ENCODE results near the gene PREX1. TPM values are rescaled to one million over a fixed set of nuclear protein-coding genes. Genes with fewer than 3 reads are reported as not detected.

The PREX1 gene
- total RNA-seq, 2 experiments from 2014 or later, result 130 to 156 TPM

DNA sequence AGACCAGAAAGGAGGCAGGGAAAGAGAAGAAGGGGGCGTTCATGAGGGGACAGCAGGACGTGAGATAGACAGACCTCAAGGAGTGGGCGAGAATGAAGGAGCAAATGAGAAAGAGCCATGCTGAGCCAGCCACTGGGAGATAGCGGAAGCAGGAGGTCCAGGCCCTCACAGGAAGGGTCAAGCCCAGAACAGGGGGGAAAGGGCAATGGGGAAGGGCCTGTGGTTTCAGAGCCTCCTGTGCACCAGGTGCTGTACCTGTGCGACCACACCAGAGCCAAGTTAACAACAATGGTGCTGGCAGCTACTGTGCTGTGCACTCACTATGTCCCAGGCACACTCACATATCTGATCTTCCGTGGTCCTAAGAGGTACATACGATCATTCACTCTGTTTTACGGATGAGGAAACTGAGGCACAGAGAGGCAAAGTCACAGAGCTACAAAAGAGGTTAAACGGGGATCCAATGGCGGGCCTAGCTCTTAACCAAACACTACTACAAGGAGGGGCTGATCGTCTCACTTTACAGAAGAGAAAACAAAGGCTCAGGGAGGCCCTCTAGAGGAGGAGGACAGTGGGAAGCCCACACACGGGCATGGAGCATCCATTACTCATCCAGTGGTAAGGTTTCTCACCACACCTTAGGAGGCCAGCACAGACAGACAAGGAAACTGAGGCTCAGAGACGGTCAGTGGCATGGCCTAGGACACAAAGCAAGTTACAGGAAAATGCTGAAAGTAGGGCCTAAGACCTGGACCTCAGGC is 129.1 kb downstream of the PREX1 start:
- peaks cover 56% of the 10 kb centered on the region for H3K36me3 Mint-ChIP-seq
- H3K27me3 Mint-ChIP-seq, result no peaks in the 10 kb centered on the region
- DNase-seq (no peak), ATAC-seq (no peak)
- H3K9me3 Mint-ChIP-seq (ENCODE audit: low read depth), result no peaks in the 10 kb centered on the region
- CTCF ChIA-PET, result no interaction called here
- H3K4me3 Mint-ChIP-seq, result no peak overlapping the region
- H3K27ac Mint-ChIP-seq, result no peak overlapping the region
- H3K4me1 Mint-ChIP-seq, result peaks cover 28% of the 10 kb centered on the region

DNA sequence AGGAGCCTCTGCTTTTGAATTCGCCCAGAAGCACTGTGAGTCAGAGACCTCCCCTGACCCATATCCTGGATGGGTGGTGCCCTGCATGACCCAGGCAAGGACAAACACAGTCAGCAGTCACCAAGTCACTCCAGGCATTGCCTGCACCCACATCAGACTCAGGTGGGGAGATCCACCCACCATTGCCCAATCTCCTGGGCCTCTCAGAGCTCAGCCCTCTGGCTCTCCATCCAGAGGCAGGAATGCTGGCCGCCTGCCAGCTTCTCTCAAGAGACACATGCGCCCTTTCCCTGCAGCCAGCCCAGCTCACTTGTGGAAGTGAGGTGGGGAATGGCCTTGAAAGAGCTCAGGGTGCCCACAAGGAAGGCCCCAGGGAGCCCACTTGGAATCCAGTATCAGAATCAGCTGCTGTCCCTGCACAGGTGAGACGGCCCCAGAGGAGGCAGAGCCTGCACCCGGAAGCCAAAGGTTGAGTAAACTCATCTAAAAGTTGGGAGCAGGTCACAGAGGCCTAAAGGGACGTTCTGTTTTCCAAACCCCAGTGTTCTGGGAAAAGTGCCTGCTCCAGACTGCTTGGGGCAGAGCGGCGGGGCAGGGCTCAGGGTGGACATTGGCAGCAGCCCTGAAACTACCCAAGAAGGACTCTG is 129.8 kb downstream of the PREX1 start:
- no peaks in the 10 kb centered on the region for H3K27me3 Mint-ChIP-seq

DNA sequence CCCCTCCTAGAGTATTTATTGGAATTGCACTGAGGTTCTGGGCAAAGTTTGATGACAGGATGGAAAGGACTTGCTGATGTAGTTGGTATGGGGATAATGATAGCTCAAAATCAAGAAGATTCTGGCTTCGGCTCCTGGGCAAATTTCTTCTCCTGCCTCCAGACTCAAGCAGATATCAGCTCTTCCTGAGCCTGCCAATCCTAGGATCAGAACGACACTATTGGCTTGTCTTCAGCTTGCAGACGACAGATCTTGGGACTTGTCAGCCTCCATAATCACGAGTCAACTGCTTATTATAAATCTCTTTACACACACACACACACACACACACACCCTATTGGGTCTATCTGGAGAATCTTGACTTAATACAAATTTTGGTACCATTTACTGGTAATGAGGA is 131.1 kb downstream of the PREX1 start:
- Mint-ChIP-seq H3K9me3 (ENCODE audit: low read depth) (no peaks in the 10 kb centered on the region), H3K27ac (no peak overlapping the region), H3K36me3 (peaks cover 58% of the 10 kb centered on the region), H3K4me3 (no peak overlapping the region), H3K4me1 (peaks cover 28% of the 10 kb centered on the region), H3K27me3 (no peaks in the 10 kb centered on the region)
- DNase-seq (no peak), ATAC-seq (no peak)
- CTCF ChIA-PET, result interaction anchor here (0.9 kb wide), 1 partner anchor 14 kb away, joined by 3 read pairs; no protein-coding TSS in a partner anchor

More for the DNA sequence above, 129.8 kb downstream of the PREX1 start:
- H3K9me3 Mint-ChIP-seq (ENCODE audit: low read depth), result no peaks in the 10 kb centered on the region
- no peak overlapping the region for H3K27ac Mint-ChIP-seq
- ATAC-seq (no peak), DNase-seq (no peak)
- peaks cover 59% of the 10 kb centered on the region for H3K36me3 Mint-ChIP-seq
- CTCF ChIA-PET, result no interaction called here
- no peak overlapping the region for H3K4me3 Mint-ChIP-seq
- H3K4me1 Mint-ChIP-seq, result peaks cover 28% of the 10 kb centered on the region

DNA sequence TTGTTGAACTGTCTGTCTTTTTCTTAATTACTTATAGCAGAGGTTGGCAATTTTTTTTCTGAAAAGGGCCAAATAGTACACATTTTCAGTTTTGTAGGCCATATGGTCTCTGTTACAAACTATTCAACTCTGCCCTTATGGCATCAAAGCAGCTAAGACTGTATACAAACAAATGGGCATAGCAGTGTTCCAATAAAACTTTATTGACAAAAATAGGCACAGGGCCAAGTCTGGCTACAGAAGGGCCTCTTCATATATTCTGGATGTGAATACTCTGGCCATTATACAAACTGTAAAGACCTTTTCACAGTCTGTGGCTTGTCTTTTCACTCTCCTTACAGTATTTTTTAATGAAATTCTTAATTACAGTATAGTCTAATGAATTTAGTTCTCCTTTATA is 132.1 kb downstream of the PREX1 start:
- peaks cover 31% of the 10 kb centered on the region for H3K4me1 Mint-ChIP-seq
- no peak for DNase-seq
- CTCF ChIA-PET, result interaction anchor here (1.2 kb wide), 1 partner anchor 136 kb away, joined by 3 read pairs; no protein-coding TSS in a partner anchor
- no peak overlapping the region for H3K27ac Mint-ChIP-seq
- H3K4me3 Mint-ChIP-seq, result no peak overlapping the region
- ATAC-seq, result no peak
- no peaks in the 10 kb centered on the region for H3K27me3 Mint-ChIP-seq
- peaks cover 60% of the 10 kb centered on the region for H3K36me3 Mint-ChIP-seq
- H3K9me3 Mint-ChIP-seq (ENCODE audit: low read depth), result no peaks in the 10 kb centered on the region

DNA sequence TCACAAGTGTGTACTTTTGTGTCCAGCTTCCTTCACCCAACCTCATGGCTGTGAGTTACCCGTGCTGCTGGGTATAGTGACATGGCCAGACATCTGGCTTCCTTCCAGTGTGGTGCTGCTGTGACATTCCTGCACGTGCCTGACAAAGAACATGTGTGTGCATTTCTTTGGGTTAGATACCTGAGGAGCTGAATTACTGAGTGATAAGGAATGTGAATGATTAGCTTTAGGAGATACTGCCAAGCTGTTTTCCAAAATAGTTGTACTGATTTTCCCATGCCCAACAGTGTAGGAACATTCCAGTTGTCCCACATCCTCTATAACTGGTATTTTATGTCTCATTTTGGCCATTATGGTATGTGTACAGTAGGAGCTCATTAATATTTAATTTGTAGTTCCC is 132.5 kb downstream of the PREX1 start:
- H3K36me3 Mint-ChIP-seq, result peaks cover 59% of the 10 kb centered on the region
- no peak for ATAC-seq
- no peak overlapping the region for H3K4me3 Mint-ChIP-seq
- CTCF ChIA-PET, result interaction anchor here (1.2 kb wide), 1 partner anchor 136 kb away, joined by 3 read pairs; no protein-coding TSS in a partner anchor
- H3K4me1 Mint-ChIP-seq, result peaks cover 33% of the 10 kb centered on the region
- H3K27me3 Mint-ChIP-seq, result no peaks in the 10 kb centered on the region
- no peak for DNase-seq
- H3K9me3 Mint-ChIP-seq (ENCODE audit: low read depth), result no peaks in the 10 kb centered on the region
- H3K27ac Mint-ChIP-seq, result peak overlapping the region; percentile 44

DNA sequence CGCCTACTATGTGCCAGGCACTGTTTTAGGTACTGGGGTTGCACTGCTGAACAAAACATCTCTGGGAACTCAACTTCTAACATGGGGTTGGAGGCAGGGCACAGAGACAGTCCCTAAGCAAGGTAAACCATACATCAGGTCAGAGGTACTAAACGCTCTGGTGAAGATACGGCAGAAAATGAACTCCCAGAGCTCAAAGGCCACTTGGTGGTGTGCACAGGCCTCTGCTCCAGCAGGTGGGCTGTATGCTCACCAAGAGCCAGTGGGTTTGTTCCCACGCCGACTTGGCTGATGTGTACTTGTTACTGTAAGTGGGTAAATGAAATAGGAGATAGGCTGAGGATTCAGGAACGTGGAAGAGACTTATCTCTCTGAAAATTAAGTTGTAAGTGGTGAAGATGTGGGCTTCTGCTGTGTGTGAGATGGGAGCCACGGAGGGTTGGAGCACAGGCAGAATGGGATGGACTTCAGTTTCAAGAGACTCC is 133.4 kb downstream of the PREX1 start:
- CTCF ChIA-PET, result interaction anchor here (0.7 to 1.2 kb wide), 2 partner anchors 37 to 137 kb away, joined by 3 read pairs; no protein-coding TSS in a partner anchor
- Mint-ChIP-seq H3K4me1 (peaks cover 35% of the 10 kb centered on the region), H3K4me3 (no peak overlapping the region), H3K27me3 (no peaks in the 10 kb centered on the region), H3K36me3 (peaks cover 60% of the 10 kb centered on the region), H3K27ac (peak overlapping the region; percentile 7), H3K9me3 (ENCODE audit: low read depth) (no peaks in the 10 kb centered on the region)
- DNase-seq (no peak), ATAC-seq (no peak)

DNA sequence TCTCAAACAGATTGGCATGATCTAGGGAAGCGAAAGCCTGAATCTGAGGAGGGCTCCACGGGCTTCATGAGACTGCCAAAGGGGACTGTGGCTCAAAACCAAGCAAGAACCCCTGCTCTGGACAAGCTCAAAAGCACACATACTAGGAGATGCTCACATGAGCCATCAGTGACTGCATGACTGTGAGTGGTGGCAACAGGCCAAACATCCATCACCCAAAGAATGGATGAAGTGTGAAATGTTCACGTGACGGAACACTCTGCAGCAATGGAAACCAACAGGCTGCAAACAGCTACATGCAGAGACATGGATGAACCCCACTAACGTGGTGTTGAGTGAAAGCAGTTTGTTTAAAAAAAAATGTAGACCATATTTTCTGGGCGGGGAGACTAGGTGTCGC is 136.3 kb downstream of the PREX1 start:
- Mint-ChIP-seq H3K36me3 (peaks cover 64% of the 10 kb centered on the region), H3K27me3 (no peaks in the 10 kb centered on the region), H3K9me3 (ENCODE audit: low read depth) (no peaks in the 10 kb centered on the region), H3K4me3 (no peak overlapping the region), H3K4me1 (peaks cover 40% of the 10 kb centered on the region), H3K27ac (no peak overlapping the region)
- no peak for ATAC-seq
- DNase-seq, result no peak
- CTCF ChIA-PET, result interaction anchor here (1.3 kb wide), 1 partner anchor 34 kb away, joined by 4 read pairs; no protein-coding TSS in a partner anchor

DNA sequence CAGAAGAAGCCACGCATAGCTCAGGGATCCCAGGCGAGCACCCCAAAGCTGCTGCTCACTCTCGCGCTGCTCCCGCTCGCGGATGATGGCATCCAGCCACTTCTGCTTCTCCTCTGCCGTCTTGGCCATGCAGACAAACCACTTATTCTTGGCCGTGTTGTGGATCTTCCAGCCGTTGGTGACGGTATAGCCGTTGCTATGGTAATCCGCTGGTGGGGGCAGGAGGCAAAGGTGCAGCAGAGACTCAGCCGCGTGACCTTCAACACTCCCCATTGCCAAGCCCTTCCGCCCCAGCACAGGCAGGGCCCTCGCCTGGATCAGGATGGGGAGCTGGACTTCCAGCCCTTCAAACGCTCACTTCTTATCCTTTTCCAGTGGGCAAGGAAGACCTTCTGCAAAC is 136.9 kb downstream of the PREX1 start:
- ATAC-seq (no peak), DNase-seq (no peak)
- peaks cover 59% of the 10 kb centered on the region for H3K36me3 Mint-ChIP-seq
- CTCF ChIA-PET, result interaction anchor here (1.1 to 1.3 kb wide), 2 partner anchors 33 to 214 kb away, joined by 3 to 4 read pairs; no protein-coding TSS in a partner anchor
- H3K4me3 Mint-ChIP-seq, result no peak overlapping the region
- H3K27ac Mint-ChIP-seq, result peak overlapping the region; percentile 7
- peaks cover 40% of the 10 kb centered on the region for H3K4me1 Mint-ChIP-seq
- no peaks in the 10 kb centered on the region for H3K9me3 Mint-ChIP-seq (ENCODE audit: low read depth)
- H3K27me3 Mint-ChIP-seq, result no peaks in the 10 kb centered on the region

DNA sequence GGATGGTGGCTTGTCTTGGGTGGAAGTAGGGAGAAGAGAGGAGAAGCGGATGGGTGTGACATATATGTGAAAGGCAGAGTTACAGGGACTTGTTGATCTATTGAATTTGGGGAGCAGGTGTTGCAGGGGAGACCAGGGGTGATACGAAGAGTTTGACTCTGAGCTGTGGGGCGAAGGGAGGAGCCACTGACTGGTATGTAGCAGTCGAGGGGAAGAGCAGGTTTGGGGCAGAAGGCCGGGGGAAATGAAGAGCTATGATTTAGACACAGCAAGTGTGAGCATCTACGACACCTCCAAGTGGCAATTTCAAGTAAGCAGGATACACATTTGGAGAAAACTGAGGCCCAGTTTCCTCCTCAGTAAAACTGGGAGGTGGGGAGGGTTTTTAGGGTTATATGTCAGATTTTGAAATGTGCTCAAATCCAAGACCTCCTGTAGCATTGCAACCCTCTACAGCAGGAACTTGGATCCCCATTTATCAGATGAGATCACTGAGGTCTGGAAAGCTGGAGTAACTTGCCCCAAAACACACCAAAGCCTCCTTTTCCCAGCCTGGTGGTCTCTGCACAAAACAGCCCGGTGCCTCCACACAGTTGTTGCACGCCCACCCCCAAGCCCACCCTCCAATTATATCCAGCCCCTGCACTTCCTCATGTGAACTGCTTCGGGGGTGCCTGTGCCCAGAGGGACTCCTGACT is 137.8 kb downstream of the PREX1 start:
- DNase-seq (no peak), ATAC-seq (peak; percentile 35)
- Mint-ChIP-seq H3K4me3 (no peak overlapping the region), H3K27ac (peak overlapping the region; percentile 58), H3K9me3 (ENCODE audit: low read depth) (no peaks in the 10 kb centered on the region), H3K4me1 (peaks cover 44% of the 10 kb centered on the region), H3K36me3 (peaks cover 57% of the 10 kb centered on the region), H3K27me3 (no peaks in the 10 kb centered on the region)
- CTCF ChIA-PET, result interaction anchor here (1.1 kb wide), 1 partner anchor 215 kb away, joined by 3 read pairs; no protein-coding TSS in a partner anchor

DNA sequence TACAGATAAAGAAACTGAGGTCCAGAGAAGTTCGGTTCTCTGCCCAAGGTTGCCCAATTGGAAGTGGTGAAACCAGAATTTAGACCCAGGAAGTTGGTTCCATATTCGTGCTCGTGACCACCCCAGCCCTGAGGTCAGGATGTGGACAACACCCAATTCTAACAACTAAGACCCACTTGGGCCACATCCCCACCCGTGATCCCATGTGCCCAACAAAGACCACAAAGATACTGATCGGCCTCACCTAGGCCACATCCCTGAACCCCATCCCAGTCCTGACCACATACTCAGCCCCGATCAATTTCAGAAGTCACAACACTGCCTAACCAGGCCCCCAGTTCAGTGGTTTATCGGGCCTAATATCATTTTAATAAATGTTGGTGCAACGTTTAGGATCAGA is 138.4 kb downstream of the PREX1 start:
- Mint-ChIP-seq H3K9me3 (ENCODE audit: low read depth) (no peaks in the 10 kb centered on the region), H3K27ac (peak overlapping the region; percentile 58), H3K36me3 (peaks cover 59% of the 10 kb centered on the region), H3K27me3 (no peaks in the 10 kb centered on the region), H3K4me3 (peak overlapping the region; percentile 14), H3K4me1 (peaks cover 48% of the 10 kb centered on the region)
- CTCF ChIA-PET, result interaction anchor here (1.7 kb wide), 1 partner anchor 32 kb away, joined by 10 read pairs; no protein-coding TSS in a partner anchor
- DNase-seq (peak; percentile 72), ATAC-seq (peak; percentile 45)

DNA sequence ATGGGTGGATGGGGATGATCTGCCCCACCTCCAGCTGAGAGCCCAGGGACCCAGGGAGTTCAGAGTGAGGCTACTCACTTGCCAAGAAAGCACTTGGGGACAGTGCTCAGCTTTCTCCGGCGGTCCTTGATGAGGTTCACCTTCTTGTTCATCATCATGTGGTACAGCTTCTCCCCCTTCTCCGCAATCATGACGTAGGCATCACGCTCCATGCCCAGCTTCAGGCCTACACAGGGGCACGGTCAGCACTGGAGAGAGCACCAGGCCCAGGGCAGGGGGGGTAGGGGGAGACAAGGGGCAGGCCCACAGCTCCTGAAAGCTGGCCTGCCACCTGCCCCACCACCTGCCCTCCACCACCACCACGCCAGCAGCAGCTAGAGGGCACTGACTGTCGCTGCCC is 139.2 kb downstream of the PREX1 start:
- no peak for DNase-seq
- Mint-ChIP-seq H3K36me3 (peaks cover 59% of the 10 kb centered on the region), H3K27me3 (no peaks in the 10 kb centered on the region), H3K27ac (peak overlapping the region; percentile 49), H3K4me1 (peaks cover 48% of the 10 kb centered on the region), H3K9me3 (ENCODE audit: low read depth) (no peaks in the 10 kb centered on the region), H3K4me3 (no peak overlapping the region)
- no peak for ATAC-seq
- CTCF ChIA-PET, result interaction anchor here (0.7 to 1.7 kb wide), 3 partner anchors 31 to 216 kb away, joined by 3 to 10 read pairs (median 3); no protein-coding TSS in a partner anchor

DNA sequence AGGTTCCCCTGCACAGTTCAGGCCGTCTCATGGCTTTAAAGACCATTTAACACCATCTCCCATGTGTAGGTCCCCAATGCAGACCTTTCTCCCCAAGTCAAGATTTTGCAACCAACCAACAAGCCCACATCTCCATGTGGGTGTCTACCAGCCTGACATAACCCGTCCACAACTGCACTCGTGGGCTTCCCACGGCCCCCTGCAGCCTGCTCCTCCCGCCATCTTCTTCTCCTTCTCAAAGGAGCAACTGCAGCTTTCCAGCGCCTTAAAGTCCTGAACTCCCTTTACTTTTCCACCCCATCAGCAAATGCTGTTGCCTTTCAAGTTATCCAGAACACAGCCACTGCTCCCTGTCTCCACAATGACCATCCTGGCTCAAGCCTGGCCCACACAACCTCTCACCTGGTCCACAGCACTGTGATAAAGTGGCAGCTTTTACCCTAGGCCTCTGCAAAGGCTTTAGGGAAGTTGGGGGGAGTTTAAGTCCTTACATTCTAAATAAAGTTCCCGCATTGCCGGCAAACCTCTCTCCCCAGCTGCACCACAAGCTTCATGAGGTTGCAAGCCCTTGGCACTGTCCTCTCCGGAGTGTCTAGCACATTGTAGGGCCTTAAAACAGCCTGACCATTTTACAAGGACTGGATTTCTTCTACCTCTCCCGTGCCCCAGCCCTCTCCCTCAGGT is 140.5 kb downstream of the PREX1 start:
- no peak for DNase-seq
- Mint-ChIP-seq H3K27me3 (no peaks in the 10 kb centered on the region), H3K36me3 (peaks cover 57% of the 10 kb centered on the region), H3K9me3 (ENCODE audit: low read depth) (no peaks in the 10 kb centered on the region), H3K4me3 (no peak overlapping the region), H3K4me1 (peaks cover 48% of the 10 kb centered on the region), H3K27ac (peak overlapping the region; percentile 13)
- CTCF ChIA-PET, result no interaction called here
- no peak for ATAC-seq

Data from activated CD8-positive, alpha-beta memory T cell treated with anti-CD3 and anti-CD28 coated beads, Interleukin-2, amount 10 ng/mL, durations not matched to agents 7 days and 5 days (primary cell).